ENCODE results near the gene GRIK1.

Gene GRIK1

DNA sequence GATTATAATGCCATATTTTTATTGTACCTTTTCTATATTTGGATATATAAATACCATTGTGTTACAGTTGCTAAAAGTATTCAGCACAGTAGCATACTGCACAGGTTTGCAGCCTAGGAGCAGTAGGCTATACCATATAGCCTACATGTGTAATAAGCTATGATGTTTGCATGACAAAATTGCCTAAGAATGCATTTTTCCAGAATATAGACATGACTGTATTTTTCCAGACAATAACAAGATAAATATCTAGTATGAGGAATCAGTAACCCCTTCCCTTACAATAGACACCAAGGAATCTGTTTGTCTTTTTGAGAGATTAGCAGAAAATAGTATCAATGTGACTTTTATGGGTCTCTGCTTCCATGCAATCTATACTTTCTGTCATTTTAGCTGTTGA lies 228.6 kb downstream of the GRIK1 start:
- DNase-seq = no peak

DNA sequence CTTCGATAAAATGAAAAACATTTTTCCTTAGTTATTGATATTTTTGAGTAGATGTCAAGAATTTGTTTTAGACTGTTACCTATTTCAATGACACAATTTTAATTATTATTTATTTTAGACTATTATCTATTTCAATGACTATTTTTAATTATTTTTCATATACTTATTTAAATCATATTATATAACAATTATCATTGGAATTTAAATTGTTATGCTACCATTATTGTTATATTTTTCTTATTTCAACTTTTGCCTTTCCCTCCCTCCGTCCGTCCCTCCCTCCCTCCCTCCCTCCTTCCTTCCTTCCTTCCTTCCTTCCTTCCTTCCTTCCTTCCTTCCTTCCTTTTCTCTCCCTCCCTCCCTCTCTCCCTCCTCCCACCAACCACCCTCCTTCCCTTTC lies 229.3 kb downstream of the GRIK1 start:
- no peak for DNase-seq

DNA sequence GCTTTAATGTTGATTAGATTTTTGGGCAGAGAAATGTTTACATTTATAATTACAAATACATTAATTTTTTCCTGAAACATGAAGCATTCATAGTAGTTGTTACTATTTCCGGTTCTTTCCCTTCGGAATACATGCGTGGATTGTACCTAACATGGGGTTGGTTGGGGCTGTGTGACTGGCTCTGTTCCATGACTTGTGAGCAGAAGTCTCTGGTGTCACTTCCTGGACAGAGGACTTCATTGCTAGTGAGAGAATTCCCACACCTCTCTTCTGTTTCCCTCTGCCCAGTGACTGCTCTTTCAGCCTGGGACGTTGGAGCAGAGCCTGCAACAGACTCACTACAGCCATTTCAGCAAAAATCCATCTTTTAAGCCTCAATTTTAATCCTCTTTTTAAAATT lies 231.4 kb downstream of the GRIK1 start:
- no peak for DNase-seq

DNA sequence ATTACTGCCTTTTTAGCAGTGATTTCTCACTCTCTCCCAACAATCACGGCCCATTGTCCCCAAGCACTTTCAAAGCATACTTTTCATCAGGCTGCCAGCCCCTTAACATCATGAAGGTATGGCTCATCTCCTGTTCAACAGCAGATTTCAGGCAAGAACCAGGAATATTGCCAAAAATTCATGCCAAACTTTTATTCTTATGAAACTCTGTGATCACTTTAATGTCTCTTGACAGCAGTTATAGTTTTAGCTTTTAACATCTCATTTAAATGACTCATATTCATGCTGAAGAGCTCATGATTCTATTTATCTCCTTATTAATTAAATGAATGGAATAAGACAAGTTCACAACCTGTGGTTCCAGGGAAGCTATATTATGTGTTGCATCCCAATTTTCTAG lies 235.1 kb downstream of the GRIK1 start:
- no peak for DNase-seq

DNA sequence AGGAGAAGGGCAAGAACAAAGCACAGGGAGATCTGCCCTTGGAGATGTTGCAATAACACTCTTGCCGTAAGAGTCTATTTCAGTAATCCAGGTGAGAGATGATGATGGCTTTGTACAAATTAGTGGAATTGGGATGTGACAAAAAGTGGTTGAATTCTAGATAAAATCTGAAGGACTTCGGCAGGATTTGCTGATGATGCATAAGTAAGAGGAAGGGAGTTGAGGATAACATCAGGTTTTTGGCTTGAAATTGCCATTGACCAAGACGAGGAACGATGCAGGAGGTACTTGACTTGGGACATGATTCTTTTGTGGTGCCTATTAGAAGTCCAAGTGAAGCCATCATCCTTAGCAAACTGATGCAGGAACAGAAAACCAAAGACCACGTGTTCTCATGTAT lies 238.1 kb downstream of the GRIK1 start:
- no peak for DNase-seq

DNA sequence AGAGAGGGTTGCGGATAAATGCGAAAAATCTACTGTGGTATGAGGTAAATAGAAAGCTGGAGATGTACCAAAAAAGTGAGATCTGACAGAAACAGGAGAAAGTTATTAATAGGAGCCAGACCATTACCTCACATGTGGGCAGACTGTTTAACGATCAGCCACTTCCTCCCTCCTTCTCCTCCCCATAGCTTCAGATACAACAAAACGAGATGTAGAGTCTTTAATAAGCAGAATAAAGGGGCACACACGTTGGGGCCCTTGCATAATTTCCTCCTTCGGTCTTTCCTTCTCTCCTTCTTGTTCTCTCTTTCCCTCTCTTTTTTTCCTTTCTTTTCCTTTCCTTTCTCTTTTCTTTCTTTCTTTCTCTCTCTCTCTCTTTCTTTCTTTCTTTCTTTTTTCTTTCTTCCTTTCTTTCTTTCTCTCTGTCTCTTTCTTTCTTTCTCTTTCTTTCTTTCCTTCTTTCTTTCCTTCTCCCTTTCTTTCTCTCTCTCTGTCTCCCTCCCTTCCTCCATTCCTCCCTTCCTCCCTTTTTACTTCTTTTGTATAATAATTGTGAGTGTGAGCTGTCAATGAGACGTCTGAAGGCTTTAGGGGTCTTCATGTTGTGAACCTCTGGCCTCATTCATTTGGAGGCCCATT lies 242.1 kb downstream of the GRIK1 start:
- DNase-seq = no peak

DNA sequence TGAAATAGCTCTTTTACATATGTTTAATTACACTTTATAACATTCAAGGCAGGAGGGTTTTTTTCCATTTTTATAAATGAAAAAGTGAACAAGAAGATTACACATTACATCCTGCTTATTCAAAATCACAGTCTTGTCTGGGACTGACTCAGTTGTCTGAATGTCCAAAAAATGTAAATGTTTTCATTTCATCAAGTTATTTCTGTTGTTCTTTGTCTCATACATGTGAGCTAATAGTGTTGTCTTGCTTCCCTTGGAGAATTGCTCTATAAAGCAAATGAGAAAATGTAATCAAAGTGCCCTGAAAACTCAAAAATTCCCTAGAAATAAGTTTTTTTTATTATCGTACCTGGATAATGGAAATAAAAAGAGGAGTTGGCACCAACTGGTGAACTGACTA lies 242.9 kb downstream of the GRIK1 start:
- DNase-seq = no peak

DNA sequence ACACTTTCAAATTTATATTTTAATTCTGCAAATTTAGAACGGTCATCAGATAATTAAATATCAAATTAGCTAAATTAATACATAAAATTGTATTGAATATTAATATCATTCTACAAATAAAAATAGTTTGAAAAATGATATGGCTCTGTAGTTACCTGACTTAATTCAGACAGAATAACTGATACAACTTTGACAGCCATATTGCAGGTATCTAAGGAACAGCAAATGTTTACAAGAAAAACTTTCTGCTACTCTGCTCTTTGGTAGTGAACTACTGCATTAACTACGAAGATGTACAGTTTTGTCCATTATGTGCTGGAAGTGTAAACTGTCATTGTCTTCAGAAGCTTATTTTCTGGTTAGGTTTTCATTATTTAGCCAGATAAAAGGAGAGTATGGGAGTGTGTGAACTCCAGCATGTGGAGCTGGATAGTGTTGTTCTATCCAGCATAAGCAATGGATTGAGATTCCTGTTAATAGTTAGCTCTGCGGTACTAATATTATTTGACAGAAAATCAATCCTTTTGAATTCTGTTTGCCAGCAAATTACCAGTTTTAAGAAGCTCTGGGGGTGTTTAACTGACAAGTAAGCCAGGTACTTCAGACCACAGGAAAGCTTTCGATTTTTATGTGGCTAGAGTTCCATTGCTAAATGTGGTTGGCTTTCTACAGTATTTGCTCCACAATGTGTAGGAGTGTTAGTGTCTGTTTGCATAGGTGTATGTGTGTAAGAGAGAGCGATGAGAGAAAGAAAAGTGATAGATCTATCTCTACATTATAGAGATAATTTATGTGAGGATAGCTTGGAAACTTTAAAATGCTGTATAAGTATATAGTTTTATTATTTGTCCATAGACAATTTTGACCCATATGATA lies 247.9 kb downstream of the GRIK1 start:
- DNase-seq = no peak

DNA sequence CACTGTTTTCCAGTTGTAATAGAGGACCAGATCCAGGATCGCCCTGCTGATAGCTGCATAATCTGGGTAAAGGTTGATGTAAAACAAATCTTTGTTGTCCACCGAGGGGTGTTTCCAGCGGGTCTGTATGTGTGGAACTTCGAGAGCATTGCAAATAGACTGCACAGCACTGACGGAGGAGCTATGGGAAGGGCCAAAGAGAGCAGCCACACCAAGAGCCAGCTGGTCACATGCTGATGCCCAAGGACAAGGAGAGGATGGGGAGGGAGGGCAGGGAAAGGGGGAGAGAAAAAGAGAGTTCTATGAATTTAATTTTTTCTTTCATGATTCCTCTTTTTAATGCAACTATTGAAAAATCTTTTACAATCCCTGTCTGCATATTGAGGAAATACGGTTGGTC lies 250.0 kb downstream of the GRIK1 start:
- DNase-seq = no peak

DNA sequence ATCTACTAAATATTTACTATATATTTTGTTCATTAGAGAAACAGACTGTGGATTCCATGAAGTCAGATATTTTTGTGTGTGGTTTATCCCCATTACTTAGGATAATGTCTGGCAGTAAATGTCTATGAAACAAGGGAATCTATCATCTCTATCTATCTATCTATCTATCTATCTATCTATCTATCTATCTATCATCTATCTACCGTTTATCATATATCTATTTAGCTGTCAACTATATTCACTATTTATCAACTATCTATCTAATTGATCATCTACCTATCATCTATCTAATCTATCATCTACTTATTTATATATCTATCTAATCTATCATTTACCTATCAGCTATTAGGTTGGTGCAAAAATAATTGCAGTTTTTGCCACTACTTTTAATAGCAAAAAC lies 255.7 kb downstream of the GRIK1 start:
- no peak for DNase-seq

DNA sequence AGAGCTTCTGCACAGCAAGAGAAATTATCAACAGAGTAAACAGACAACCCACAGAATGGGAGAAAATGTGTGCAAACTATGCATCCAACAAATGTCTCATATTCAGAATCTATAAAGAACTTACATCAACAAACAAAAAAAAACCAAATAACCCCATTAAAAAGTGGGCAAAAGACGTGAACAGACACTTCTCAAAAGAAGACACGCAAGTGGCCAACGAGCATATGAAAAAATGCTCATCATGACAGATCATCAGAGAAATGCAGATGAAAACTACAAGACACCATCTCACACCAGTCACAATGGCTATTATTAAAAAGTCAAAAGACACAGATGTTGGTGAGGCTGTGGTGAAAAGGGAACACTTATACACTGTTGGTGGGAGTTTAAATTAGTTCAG lies 257.0 kb downstream of the GRIK1 start:
- no peak for DNase-seq

DNA sequence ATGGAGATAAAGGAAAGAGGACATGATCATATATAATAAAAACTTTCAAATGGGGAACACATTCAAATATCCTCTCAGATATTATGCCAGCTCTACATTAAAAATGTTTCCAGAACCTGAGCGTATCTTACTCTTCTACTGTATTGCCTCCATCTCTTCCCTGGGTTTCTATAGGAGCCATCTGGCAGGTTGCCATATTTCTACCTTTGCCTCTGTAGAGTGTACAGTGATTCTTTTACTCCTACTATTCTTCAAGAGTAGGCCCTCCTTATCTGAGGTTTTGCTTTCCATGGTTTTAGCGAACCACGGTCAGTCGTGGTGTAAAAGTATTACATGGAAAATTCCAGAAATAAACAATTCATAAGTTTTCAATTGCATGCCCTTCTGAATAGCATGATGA lies 259.5 kb downstream of the GRIK1 start:
- DNase-seq = no peak

DNA sequence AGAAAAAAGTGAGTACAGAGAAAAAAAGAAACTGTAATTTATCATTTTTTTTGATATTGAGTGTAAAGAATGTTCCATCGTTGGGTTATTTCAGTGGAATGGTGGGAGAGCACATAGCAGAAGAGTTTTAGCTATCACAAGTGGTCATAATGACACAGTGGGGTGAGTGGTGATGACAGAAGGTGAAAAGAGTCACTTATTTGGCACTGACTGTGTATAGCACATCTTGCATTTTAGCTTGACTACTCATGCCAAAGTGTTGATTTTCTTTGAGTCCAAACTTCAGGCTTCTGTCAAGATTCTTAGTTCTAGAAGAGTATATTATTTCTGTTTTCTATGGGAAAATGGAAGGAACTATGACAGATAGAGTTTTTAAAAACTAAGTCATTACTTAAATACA lies 261.2 kb downstream of the GRIK1 start:
- DNase-seq = no peak

DNA sequence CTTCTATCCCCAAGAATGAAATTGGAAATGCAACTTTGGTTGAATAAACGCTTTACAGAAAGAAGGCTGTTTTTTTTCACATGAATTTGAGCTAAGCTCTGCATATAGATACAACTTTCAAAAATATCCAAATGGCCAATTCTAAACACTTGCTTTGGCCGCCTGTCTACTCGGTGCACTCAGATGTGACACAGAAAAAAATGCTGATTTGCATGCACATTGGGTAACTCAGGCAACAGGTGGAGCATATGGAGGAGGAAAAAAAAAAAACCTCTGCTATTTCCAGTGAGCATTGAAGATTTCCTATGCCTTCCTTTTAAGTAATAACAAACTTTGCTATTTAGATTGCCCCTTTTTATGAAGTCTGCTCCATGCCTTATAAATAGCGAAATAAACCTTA lies 262.5 kb downstream of the GRIK1 start:
- DNase-seq = no peak

DNA sequence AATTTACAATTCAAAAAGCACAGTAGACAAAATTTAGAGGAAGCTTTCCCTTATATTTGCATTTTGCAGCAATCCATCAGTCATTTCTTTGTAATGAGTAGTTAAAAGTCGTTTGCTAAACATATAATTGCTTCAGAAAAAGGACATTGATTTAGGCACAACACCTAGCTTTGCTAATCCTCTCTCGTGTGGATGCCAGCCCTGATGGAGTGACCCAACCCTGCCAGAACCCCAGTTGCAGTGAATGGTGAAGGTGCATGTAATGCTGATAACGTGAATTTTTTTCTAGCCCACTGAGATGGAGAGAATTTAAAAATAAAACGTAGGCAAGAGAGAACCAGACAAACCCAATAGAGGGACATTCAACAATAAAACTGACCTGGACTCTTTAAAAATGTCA lies 263.4 kb downstream of the GRIK1 start:
- no peak for DNase-seq

DNA sequence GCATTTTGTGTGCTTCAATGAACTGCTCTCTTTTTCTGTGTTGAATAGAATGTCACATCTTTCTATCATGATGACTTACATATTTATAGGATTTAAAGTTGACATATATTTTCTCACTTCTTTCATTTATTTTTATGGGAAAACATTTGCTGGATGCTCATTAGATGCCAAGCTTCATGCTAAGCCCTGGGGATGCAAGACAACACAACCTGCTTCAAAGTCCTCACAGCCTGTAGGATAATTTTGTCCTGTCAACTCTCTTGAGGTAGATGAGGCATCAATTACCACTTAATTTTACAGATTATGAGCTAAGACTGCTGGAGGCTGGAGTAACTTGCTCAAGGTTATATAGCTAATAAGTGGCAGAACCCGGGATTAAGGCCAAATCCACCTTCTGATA lies 264.3 kb downstream of the GRIK1 start:
- no peak for DNase-seq

DNA sequence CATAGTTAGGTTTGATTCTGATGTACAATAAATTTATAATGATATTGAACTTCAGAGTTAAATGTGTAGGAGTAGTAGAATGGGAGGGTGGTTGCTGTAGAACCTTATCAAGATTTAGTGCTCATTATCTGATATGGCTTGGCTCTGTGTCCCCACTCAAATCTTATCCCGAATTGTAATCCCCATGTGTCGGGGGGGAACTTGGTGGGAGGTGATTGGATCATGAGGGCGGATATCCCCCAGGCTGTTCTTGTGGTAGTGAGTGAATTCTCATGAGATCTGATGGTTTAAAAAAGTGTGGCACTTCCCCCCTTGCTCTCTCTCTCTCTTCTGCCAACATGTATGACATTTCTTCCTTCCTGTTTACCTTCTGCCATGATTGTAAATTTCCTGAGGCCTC lies 265.5 kb downstream of the GRIK1 start:
- DNase-seq = no peak

DNA sequence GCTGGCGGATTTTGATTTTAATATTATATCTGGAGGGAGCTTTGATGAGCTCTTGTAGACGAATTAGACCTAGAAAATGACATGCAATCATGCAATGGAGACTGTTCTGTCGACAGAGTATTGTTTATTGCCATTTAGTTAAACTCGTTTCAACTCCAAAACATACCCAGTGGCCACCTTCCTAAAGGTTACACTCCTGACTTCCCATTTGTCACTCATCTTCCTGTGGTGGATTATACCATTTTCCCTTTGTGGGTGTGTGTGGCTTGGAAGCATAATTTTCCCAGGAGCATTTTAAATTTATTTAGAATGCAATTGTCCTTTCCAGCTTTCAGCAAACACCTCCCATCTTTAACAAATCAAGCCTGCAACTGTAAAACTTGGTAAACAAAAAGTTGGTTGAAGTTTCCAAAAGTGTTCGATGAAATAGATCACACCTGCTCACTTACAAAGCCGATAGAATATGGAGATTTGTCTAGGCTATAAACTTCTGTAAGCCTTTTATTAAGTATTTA lies 266.6 kb downstream of the GRIK1 start:
- no peak for DNase-seq

DNA sequence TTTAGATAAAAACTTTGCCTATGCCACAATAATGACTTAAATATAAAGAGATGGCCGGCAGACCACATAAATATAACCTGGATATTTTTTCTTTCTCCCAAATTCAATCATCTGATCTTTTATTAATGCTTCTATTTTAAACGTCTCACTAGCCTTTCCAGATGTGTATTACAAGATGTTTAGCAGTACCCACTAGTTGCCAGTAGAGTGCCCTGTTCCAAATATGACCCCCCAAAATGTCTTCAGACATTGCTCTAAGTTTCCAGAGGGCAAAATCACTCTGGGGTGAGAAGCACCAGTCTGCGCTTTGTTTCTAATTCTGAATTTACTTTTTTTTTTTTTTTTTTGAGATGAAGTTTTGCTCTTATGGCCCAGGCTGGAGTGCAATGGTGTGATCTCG lies 268.1 kb downstream of the GRIK1 start:
- no peak for DNase-seq

DNA sequence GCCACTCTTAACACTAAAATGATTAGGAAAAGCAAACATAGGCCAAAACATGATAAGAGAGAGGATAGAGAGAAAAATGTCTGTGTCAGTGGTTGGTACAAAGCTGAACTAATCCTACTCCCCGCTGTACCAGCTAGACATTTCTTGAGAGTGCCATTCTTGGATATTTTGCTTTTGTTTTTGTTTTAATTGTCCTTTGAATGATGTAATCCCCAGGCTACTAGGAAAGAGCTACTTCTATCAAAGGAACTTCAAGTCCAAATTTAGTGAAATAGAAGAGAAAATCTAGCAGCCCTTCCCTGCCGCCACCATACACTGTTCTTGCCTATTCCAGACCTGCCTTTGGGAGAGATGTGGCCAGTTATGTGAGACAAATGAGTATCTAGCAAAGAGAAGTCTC lies 269.6 kb downstream of the GRIK1 start:
- DNase-seq = no peak

DNA sequence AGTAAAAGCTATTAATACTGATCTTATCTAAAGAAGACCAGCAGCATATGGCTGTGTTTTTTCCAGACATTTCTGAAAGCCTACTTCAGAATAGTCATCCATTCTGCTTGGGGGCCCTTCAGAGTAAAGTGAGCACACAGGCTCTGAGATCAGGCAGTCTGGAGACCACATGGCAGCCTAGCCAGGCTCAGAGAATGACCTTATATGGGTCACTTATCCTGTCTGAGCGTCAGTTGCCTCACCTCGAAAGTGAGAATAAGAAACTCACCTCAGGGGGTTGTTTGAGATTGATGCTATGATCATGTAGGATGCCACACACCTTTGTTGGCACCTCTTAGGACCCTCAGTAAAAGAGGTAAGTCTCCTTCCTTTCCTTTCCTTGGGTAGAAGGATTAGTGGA lies 270.4 kb downstream of the GRIK1 start:
- no peak for DNase-seq

DNA sequence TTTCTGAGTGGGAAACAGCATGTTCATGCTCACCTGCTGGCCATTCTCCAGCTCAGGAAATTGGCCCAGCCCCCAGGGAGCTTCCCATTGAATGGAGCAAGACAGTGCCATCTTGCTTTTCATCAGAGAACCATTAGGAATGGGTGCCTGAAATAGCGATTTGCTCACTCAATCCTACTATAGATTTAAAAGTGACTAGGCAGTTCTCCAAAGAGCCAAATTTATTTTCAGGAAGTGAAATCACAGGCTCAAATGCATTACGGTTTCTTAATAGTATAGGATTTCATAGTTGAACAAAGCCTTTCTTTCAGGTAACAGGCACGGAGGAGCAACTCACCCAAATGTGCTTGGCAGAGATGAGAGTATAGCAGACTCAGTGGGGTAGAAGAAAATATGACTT lies 272.1 kb downstream of the GRIK1 start:
- no peak for DNase-seq

DNA sequence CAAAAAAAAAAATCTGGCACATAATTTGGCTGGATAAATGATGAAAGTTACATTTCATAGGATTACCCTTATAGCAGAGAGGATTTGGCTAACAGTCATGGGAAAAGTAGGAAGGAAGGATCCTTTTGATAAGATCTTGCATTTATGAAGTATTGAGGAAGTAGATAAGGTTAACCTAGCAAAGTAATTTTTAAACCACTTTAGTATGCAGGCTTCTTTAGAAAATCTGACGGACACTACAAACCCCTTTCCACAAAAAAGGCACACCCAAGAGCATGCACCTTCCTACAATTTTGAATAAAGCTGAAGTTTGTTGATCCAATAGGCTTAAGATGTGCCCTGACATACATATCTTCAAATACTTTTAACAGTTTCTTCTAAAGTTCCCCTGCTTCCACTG lies 275.2 kb downstream of the GRIK1 start:
- no peak for DNase-seq

DNA sequence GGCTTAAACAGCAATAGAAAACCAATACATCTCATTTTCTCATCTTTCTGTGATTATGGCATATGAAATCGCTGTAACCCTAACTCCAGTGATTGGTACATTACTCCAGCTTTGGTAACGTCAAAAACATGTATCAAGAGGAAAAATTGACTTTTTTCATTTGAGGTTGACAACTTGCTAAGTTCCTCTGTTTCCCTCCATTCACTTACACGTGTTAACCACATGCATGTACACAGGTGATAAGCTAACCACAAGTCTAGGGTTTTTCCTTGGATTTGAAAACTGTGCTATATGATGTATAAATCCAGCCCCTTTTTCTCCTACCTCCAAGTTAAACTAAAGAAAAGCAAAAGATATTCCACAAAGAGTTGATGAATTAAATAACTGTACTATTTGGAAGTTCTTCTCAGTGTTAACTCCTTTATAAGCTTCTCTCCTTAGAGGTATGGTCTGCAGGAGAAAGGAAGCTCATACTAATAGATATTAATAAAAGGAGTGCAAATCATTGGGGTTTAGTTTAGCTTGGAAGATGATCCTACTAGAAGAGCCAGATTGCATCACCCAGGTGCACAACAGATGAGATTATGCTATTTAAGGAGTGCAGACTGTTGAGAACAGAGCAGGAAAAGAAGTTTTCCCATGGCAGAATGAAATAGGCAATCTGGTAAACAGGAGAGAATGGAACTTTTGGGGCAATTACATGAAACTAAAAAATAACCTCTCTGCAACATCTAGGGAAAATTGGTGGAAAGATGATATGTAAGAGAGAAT lies 277.9 kb downstream of the GRIK1 start:
- DNase-seq = no peak
